Mesenchymal stem cell (in vitro differentiated cells and primary cell): ENCODE measurements around the gene DCANP1.

Experiments used
- DNase-seq: peaks from one replicate; pipeline ENCODE4 v3.0.0-alpha.2; 2013
- H2AFZ ChIP-seq: one replicate; pipeline ENCODE4 v1.6.1; 2013; ENCODE audit warnings: low read depth, mild to moderate bottlenecking, control low read depth, inconsistent platforms, low read length, moderate library complexity
- H2AK5ac ChIP-seq: 2 replicates; pipeline ENCODE4 v1.6.1; 2013; ENCODE audit warnings: low read length, moderate library complexity, mild to moderate bottlenecking, inconsistent platforms; ENCODE audit not compliant: severe bottlenecking
- H2BK120ac ChIP-seq: one replicate; pipeline ENCODE4 v1.6.1; 2013; ENCODE audit warnings: low read depth, mild to moderate bottlenecking, inconsistent platforms, low read length, moderate library complexity
- H2BK12ac ChIP-seq, 2 experiments: one replicate each; pipeline ENCODE4 v1.6.1; 2013; ENCODE audit warnings: inconsistent platforms in 2 of 2, low read length in 2 of 2, mild to moderate bottlenecking in 2 of 2, moderate library complexity in 2 of 2, control low read depth in 1 of 2
- H2BK15ac ChIP-seq: one replicate; pipeline ENCODE4 v1.6.1; 2013; ENCODE audit warnings: mild to moderate bottlenecking, low read depth, inconsistent platforms; ENCODE audit not compliant: poor library complexity, severe bottlenecking
- H2BK5ac ChIP-seq: 2 replicates; pipeline ENCODE4 v1.6.1; 2013; ENCODE audit warnings: low read depth, mild to moderate bottlenecking, low read length, control low read depth, inconsistent platforms; ENCODE audit not compliant: poor library complexity, severe bottlenecking
- H3K14ac ChIP-seq, 2 experiments: one replicate each; pipeline ENCODE4 v1.6.1; 2013; ENCODE audit warnings: inconsistent platforms in 2 of 2, low read length in 2 of 2, control low read depth in 1 of 2, mild to moderate bottlenecking in 1 of 2, moderate library complexity in 1 of 2
- H3K18ac ChIP-seq, 2 experiments: one replicate each; pipeline ENCODE4 v1.6.1; 2013; ENCODE audit warnings: inconsistent platforms in 2 of 2, low read length in 2 of 2, control low read depth in 1 of 2, low read depth in 1 of 2, mild to moderate bottlenecking in 1 of 2
- H3K23ac ChIP-seq, 2 experiments: one replicate each; pipeline ENCODE4 v1.6.1; 2013; ENCODE audit warnings: inconsistent platforms in 2 of 2, low read length in 2 of 2, mild to moderate bottlenecking in 2 of 2, moderate library complexity in 2 of 2, control low read depth in 1 of 2
- H3K27ac ChIP-seq: 2 replicates; pipeline ENCODE4 v1.5.1; 2013; ENCODE audit warnings: mild to moderate bottlenecking, moderate library complexity, low read length, control low read depth, inconsistent platforms; ENCODE audit not compliant: poor library complexity, severe bottlenecking
- H3K27me3 ChIP-seq, 2 experiments: 2 replicates each; pipeline versions ENCODE4 v1.6.1 to v1.7.0; 2013; ENCODE audit warnings: low read length in 2 of 2, mild to moderate bottlenecking in 2 of 2, moderate library complexity in 2 of 2, control low read depth in 1 of 2, inconsistent platforms in 1 of 2; ENCODE audit not compliant: control insufficient read depth in 1 of 2, insufficient read depth in 1 of 2
- H3K36me3 ChIP-seq, 2 experiments: 2 replicates each; pipeline versions ENCODE4 v1.6.1 to v1.7.0; 2013; ENCODE audit warnings: low read length in 2 of 2, control low read depth in 1 of 2, inconsistent platforms in 1 of 2, low read depth in 1 of 2, mild to moderate bottlenecking in 1 of 2; ENCODE audit not compliant: insufficient read depth in 2 of 2, control insufficient read depth in 1 of 2
- H3K4ac ChIP-seq, 2 experiments: one replicate each; pipeline ENCODE4 v1.6.1; 2013; ENCODE audit warnings: inconsistent platforms in 2 of 2, low read length in 2 of 2, mild to moderate bottlenecking in 2 of 2, moderate library complexity in 2 of 2, control low read depth in 1 of 2, low read depth in 1 of 2
- H3K4me1 ChIP-seq: 2 replicates; pipeline ENCODE4 v1.6.1; 2013; ENCODE audit warnings: low read depth, low read length, control low read depth; ENCODE audit not compliant: control insufficient read depth, insufficient read depth
- H3K4me2 ChIP-seq: 2 replicates; pipeline ENCODE4 v1.6.1; 2013; ENCODE audit warnings: low read length, mild to moderate bottlenecking, inconsistent platforms; ENCODE audit not compliant: poor library complexity, severe bottlenecking
- H3K4me3 ChIP-seq, 2 experiments: 2 replicates each; pipeline versions ENCODE4 v1.5.1 to v1.7.0; 2013; ENCODE audit warnings: low read length in 2 of 2, mild to moderate bottlenecking in 2 of 2, control low read depth in 1 of 2, low read depth in 1 of 2; ENCODE audit not compliant: insufficient read depth in 1 of 2
- H3K79me1 ChIP-seq: replicated peaks from 2 replicates; pipeline ENCODE4 v1.6.1; 2013; ENCODE audit warnings: mild to moderate bottlenecking, control low read depth, low read length, inconsistent platforms; ENCODE audit not compliant: poor library complexity, severe bottlenecking
- H3K9ac ChIP-seq: 2 replicates; pipeline ENCODE4 v1.7.0; 2013; ENCODE audit warnings: mild to moderate bottlenecking, low read length, moderate library complexity
- H3K9me3 ChIP-seq: 2 replicates; pipeline ENCODE4 v1.7.0; 2013; ENCODE audit warnings: mild to moderate bottlenecking, low read length; ENCODE audit not compliant: control insufficient read depth
- H4K8ac ChIP-seq: one replicate; pipeline ENCODE4 v1.6.1; 2013; ENCODE audit warnings: inconsistent platforms, mild to moderate bottlenecking, low read length, moderate library complexity
- H4K91ac ChIP-seq: one replicate; pipeline ENCODE4 v1.6.1; 2013; ENCODE audit warnings: mild to moderate bottlenecking, low read length, inconsistent platforms
- WGBS: methylation state at CpG from one replicate; pipeline ENCODE4 v1.1.7; 2013; ENCODE audit warnings: mixed read lengths; 5-methylcytosine and 5-hydroxymethylcytosine counted together

The DCANP1 gene

DNA sequence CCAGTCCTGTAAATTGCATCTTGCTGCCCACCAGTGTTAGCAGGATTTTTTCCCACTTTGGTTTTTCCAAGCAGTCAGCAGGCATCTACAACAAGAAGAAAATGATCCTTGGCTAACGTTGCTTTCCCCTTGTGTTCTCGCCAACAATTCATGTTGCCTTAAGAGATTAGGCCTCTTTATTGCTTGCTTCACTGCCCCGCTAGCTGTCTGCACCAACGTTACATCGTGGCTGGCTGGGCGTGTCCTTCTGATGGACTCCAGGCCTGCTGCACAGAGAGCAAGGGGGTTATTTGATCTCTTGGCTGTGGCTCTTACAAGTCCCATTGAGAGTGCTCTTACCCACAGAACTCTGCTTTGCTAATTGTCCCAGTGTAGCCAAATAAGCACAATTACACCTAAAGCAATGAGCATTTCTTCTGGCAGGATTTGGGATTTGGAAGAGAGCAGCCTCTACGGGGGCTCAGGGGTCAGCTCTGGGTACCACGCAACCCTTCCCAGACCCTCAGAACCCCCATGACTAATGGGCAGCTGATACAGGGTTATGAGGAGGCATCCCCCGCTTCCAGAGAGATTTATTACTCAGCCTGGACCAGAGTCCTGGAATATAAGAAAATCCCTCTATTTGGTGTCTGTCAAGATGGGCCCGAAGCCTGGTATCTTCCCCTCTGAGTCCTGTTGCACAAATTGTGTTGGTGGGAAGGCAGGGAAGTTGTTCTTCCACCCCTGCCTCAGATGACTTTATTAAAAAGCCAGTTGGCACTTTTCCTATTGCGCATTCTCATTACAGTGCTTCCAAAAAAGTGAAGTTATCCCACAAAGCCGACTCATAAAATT lies 17.6 kb downstream of the DCANP1 start:
- Histone ChIP-seq H3K9me3 (peaks cover 13% of the 10 kb centered on the region), H3K4me1 (peaks cover 7% of the 10 kb centered on the region), H2AK5ac (no peak overlapping the region), H3K9ac (peak overlapping the region; percentile 70), H3K27me3 (peaks cover 0 to 21% of the 10 kb centered on the region in 2 experiments), H3K36me3 (no peaks in the 10 kb centered on the region), H4K8ac (no peak overlapping the region), H2BK12ac (no peak overlapping the region), H4K91ac (no peak overlapping the region), H3K14ac (no peak overlapping the region), H3K23ac (no peak overlapping the region), H2BK15ac (no peak overlapping the region), H2BK5ac (no peak overlapping the region), H2AFZ (no peak overlapping the region), H3K4me3 (peak overlapping the region in 1 of 2 experiments; percentile 23), H3K18ac (no peak overlapping the region), H3K79me1 (no peaks in the 10 kb centered on the region), H3K4me2 (no peak overlapping the region), H2BK120ac (no peak overlapping the region), H3K27ac (no peak overlapping the region), H3K4ac (no peak overlapping the region)
- peak; percentile 6 for DNase-seq
- WGBS: 32% methylated on average over 12 of the region's 12 CpGs

DNA sequence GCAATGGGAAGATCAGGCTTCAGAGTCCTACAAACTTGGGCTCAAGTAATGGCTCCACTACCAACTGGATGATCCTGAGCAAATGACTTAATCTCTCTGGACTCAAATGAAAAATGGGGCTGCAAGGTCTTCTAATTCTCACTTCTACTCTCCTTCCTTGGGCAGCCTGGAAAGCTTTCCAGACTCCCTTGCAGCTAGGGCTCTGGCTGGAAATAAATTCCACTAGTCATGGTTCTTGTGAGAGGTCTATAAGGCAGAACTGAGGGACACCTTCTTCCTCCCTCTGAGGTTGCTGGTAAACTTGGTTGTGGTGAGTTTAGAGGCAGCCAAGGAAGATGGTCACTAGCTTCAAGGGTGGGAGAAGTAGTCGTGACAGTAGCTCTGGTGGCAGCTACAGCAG lies 18.6 kb downstream of the DCANP1 start:
- H3K79me1 ChIP-seq: no peaks in the 10 kb centered on the region
- H3K23ac ChIP-seq: peak overlapping the region in 1 of 2 experiments; percentile 14
- H2AFZ ChIP-seq: no peak overlapping the region
- H2BK120ac ChIP-seq: no peak overlapping the region
- no peak overlapping the region for H4K8ac ChIP-seq
- no peaks in the 10 kb centered on the region for H3K36me3 ChIP-seq
- no peak overlapping the region for H4K91ac ChIP-seq
- no peak overlapping the region for H3K27ac ChIP-seq
- H3K4me1 ChIP-seq: no peaks in the 10 kb centered on the region
- no peak overlapping the region for H3K18ac ChIP-seq
- no peak overlapping the region for H3K4ac ChIP-seq
- H3K4me3 ChIP-seq: peak overlapping the region in 1 of 2 experiments; percentile 22
- no peak overlapping the region for H2BK15ac ChIP-seq
- no peak for DNase-seq
- H3K9me3 ChIP-seq: peaks cover 13% of the 10 kb centered on the region
- H3K27me3 ChIP-seq: peaks cover 0 to 21% of the 10 kb centered on the region in 2 experiments
- H2BK12ac ChIP-seq: no peak overlapping the region
- H2AK5ac ChIP-seq: no peak overlapping the region
- peak overlapping the region in 1 of 2 experiments; percentile 7 for H3K14ac ChIP-seq
- no peak overlapping the region for H3K9ac ChIP-seq
- H3K4me2 ChIP-seq: no peak overlapping the region
- WGBS: 80% methylated on average over 1 of the region's 1 CpG
- H2BK5ac ChIP-seq: no peak overlapping the region

DNA sequence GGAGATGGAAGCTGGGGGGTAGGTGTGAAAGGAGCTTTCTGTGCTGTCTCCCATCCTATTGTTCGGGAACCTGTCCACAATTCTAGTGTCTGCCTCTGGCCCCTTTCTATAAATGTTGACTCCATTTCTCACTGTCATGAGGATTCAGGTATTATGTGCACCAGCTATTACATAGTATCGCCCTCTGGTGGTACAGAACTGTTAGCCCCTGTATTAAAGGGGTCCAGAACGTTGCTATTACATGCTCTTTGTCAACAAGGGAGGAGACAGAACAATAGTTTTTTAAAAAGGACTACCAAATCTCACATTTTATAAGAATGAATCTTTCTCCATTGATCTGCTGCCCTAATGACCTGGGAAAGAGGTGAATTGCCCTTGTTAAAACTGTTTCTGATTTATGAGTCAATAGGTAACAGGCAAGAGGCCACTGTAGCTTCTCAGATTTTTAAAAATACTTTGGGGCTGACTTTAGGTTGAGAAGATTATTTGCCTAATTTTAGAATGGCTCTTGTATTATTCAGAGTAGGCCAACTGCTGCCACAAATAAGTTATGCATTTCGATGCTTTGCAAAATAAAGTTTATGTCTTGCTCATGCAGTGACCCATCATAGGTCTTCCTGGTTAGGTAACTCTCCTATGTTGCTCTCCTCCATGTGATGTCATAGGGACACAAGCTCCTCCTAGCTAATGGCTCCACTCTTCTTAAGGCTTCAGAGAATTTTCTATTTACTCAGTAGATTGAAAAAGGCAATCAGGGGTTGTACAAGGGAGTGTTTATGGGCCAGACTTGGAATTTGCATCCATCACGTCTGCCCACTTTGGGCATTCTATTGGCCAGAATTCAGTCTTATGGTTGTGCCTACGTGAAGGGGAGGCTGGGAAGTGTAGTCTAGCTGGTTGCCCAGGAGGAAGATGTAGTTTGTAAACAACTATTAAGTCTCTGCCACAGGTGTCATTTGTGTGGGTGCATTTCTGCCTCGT lies 20.8 kb downstream of the DCANP1 start:
- 59% methylated on average over 5 of the region's 7 CpGs for WGBS
- Histone ChIP-seq H3K14ac (no peak overlapping the region), H4K91ac (no peak overlapping the region)

DNA sequence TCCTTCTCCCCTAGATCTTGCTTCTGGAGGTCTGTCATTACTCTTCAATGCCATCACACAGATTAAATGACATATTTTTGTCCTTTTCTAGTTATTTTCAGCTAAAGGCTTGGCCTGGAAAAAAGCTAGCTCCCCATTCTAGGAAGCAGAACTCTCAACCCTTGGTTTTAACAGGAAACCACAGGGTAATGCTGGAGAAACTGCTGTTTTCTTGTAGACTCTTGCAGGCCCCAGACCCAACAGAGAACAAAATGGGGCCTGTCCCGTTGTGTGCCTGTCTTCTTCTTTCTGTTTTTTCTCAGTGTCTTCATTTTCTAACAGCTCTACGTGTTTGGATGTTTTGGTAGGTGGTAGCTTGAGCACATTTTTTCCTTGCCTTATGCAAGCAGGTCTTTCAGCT lies 21.5 kb downstream of the DCANP1 start:
- Histone ChIP-seq H2BK12ac (no peak overlapping the region), H3K4me3 (no peak overlapping the region), H4K91ac (no peak overlapping the region), H2AFZ (no peak overlapping the region), H3K27ac (no peak overlapping the region), H3K23ac (no peak overlapping the region), H4K8ac (no peak overlapping the region), H3K9ac (no peak overlapping the region), H3K27me3 (peaks cover 0 to 32% of the 10 kb centered on the region in 2 experiments), H3K36me3 (no peaks in the 10 kb centered on the region), H2BK5ac (no peak overlapping the region), H3K4me1 (no peaks in the 10 kb centered on the region), H2BK120ac (no peak overlapping the region), H3K14ac (no peak overlapping the region), H3K18ac (no peak overlapping the region), H3K4me2 (no peak overlapping the region), H2BK15ac (no peak overlapping the region), H3K79me1 (no peaks in the 10 kb centered on the region), H3K4ac (no peak overlapping the region), H2AK5ac (no peak overlapping the region), H3K9me3 (peaks cover 13% of the 10 kb centered on the region)
- DNase-seq: no peak
- WGBS: 50% methylated on average over 2 of the region's 2 CpGs

More for the DNA sequence above, 20.8 kb downstream of the DCANP1 start:
- Histone ChIP-seq H3K18ac (no peak overlapping the region), H3K4ac (no peak overlapping the region), H3K4me2 (peak overlapping the region; percentile 28), H2BK120ac (no peak overlapping the region), H3K9me3 (peaks cover 13% of the 10 kb centered on the region), H2AK5ac (no peak overlapping the region), H3K79me1 (no peaks in the 10 kb centered on the region), H2AFZ (no peak overlapping the region), H4K8ac (no peak overlapping the region), H3K27me3 (peaks cover 0 to 28% of the 10 kb centered on the region in 2 experiments), H3K23ac (no peak overlapping the region), H2BK12ac (no peak overlapping the region), H2BK15ac (no peak overlapping the region), H3K4me3 (no peak overlapping the region), H3K36me3 (no peaks in the 10 kb centered on the region), H3K4me1 (no peaks in the 10 kb centered on the region), H2BK5ac (no peak overlapping the region), H3K9ac (no peak overlapping the region), H3K27ac (no peak overlapping the region)
- DNase-seq: peak; percentile 58
